HG02981 (cell line): ENCODE measurements around the gene CFAP410.
"Not testable (repeated sequence)": the region's sequence is repeated elsewhere in the genome, so short reads cannot be mapped to it uniquely, and the experiment has no call there.

ENCODE experiments used
- ATAC-seq: cut with Tn5 transposase; IDR thresholded peaks from one replicate; pipeline ENCODE4 v1.9.1; 2021; ENCODE audit warnings: mild to moderate bottlenecking, moderate library complexity; ENCODE audit not compliant: unreplicated experiment

Gene CFAP410

GRCh38 chr21:44318489-44319285 is 20.5 kb downstream of the CFAP410 start:
- ATAC-seq = no peak

- no peak for ATAC-seq
Measured at GRCh38 chr21:44317871-44318270, 21.3 kb downstream of the CFAP410 start.

GRCh38 chr21:44317241-44317782 is 21.9 kb downstream of the CFAP410 start:
- ATAC-seq = no peak

GRCh38 chr21:44316277-44316900 is 22.8 kb downstream of the CFAP410 start:
- no peak for ATAC-seq

GRCh38 chr21:44315691-44316203 is 23.4 kb downstream of the CFAP410 start:
- ATAC-seq = no peak

GRCh38 chr21:44314561-44314960 is 24.6 kb downstream of the CFAP410 start:
- ATAC-seq = no peak

- no peak for ATAC-seq
Measured at GRCh38 chr21:44314128-44314527, 25.1 kb downstream of the CFAP410 start.

- ATAC-seq = no peak
Measured at GRCh38 chr21:44313451-44313850, 25.7 kb downstream of the CFAP410 start.

GRCh38 chr21:44312716-44313115 is 26.5 kb downstream of the CFAP410 start:
- ATAC-seq = no peak

GRCh38 chr21:44312089-44312488 is 27.1 kb downstream of the CFAP410 start:
- no peak for ATAC-seq

GRCh38 chr21:44310628-44311507 is 28.3 kb downstream of the CFAP410 start:
- no peak for ATAC-seq

- no peak for ATAC-seq
Measured at GRCh38 chr21:44306936-44307704, 32.1 kb downstream of the CFAP410 start.

GRCh38 chr21:44305691-44306090 is 33.5 kb downstream of the CFAP410 start:
- ATAC-seq = no peak

GRCh38 chr21:44304877-44305293 is 34.3 kb downstream of the CFAP410 start:
- no peak for ATAC-seq

GRCh38 chr21:44304011-44304616 is 35.1 kb downstream of the CFAP410 start:
- ATAC-seq = no peak

GRCh38 chr21:44303490-44303981 is 35.7 kb downstream of the CFAP410 start:
- ATAC-seq = no peak

- ATAC-seq = not testable (repeated sequence)
Measured at GRCh38 chr21:44302573-44303401, 36.4 kb downstream of the CFAP410 start.

- ATAC-seq = no peak
Measured at GRCh38 chr21:44301961-44302406, 37.2 kb downstream of the CFAP410 start.

- ATAC-seq = no peak
Measured at GRCh38 chr21:44301141-44301540, 38.0 kb downstream of the CFAP410 start.
